GM12878 (cell line): ENCODE data around the gene DNAI2. TPM values are rescaled to one million over a fixed set of nuclear protein-coding genes. Genes with fewer than 3 reads are reported as not detected.

ENCODE experiments used
- ATAC-seq: fragments of 200-7000 bp; cut with Tn5 transposase; 3 replicates; pipeline ENCODE4 v1.9.1; 2020; ENCODE audit warnings: mild to moderate bottlenecking, moderate library complexity
- BruUV-seq: library from RNA; stranded (reverse); fragments of 400-500 nt; replicated peaks from 2 replicates; lab custom pipeline; 2021; lab: Mats Ljungman, UMichigan
- CTCF ChIA-PET: fragments of 300-600 bp; sonication (Branson Sonifier 250); formaldehyde crosslinking; extraction: SDS; loops from one replicate; lab custom pipeline; 2021; ENCODE audit warnings: inconsistent platforms; lab: Yijun Ruan, JAX
- POLR2A ChIA-PET: fragments of 350-600 bp; formaldehyde crosslinking; extraction: SDS; loops from one replicate; lab custom pipeline; 2021; ENCODE audit warnings: inconsistent platforms; lab: Charles Lee
- RAD21 ChIA-PET: fragments of 300-600 bp; sonication (Branson Sonifier 250); formaldehyde crosslinking; loops from one replicate; lab custom pipeline; 2023; ENCODE audit warnings: antibody characterized with exemption; ENCODE audit not compliant: unreplicated experiment; lab: Charles Lee
- SMC1A ChIA-PET: fragments of 300-600 bp; sonication (Branson Sonifier 250); formaldehyde crosslinking; loops from one replicate; lab custom pipeline; 2023; ENCODE audit not compliant: unreplicated experiment, uncharacterized antibody; lab: Charles Lee
- DNase-seq: peaks from one replicate; pipeline ENCODE4 v3.0.0-alpha.2; 2011; ENCODE audit warnings: low read depth, low spot score
- FAIRE-seq: peaks from 3 replicates; lab custom pipeline; 2011; peaks lifted over from hg19 to GRCh38; lab: Jason Lieb, UNC
- H2AFZ ChIP-seq: 2 replicates; pipeline ENCODE4 v1.6.0; 2011; ENCODE audit warnings: low read depth, low read length, control low read depth; ENCODE audit not compliant: control insufficient read depth
- H3K27ac ChIP-seq: 2 replicates; pipeline ENCODE4 v1.5.1; 2011; ENCODE audit warnings: control low read depth; ENCODE audit not compliant: control insufficient read depth, insufficient read depth
- H3K27me3 ChIP-seq, 2 experiments: replicated peaks in 1 of 2; 2 replicates each; pipeline versions ENCODE4 v1.6.0 to v1.6.1; 2011; ENCODE audit warnings: low read length in 1 of 2; ENCODE audit not compliant: control insufficient read depth in 2 of 2, insufficient read depth in 2 of 2
- H3K36me3 ChIP-seq, 2 experiments: 2 replicates each; pipeline ENCODE4 v1.5.1; 2011; ENCODE audit warnings: low read length in 1 of 2; ENCODE audit not compliant: control insufficient read depth in 2 of 2, insufficient read depth in 2 of 2
- H3K4me1 ChIP-seq: 2 replicates; pipeline ENCODE4 v1.6.1; 2011; ENCODE audit warnings: mild to moderate bottlenecking, low read length, moderate library complexity, mixed read lengths; ENCODE audit not compliant: control insufficient read depth, insufficient read depth
- H3K4me2 ChIP-seq: 2 replicates; pipeline ENCODE4 v1.6.0; 2011; ENCODE audit warnings: control low read depth; ENCODE audit not compliant: control insufficient read depth, insufficient read depth
- H3K4me3 ChIP-seq: fragments of 200-600 bp; sonication (generic); 2 replicates; pipeline ENCODE4 v1.5.1; 2016
- H3K79me2 ChIP-seq: 2 replicates; pipeline ENCODE4 v1.6.0; 2011; ENCODE audit warnings: low read length; ENCODE audit not compliant: control insufficient read depth, insufficient read depth
- H3K9ac ChIP-seq: 2 replicates; pipeline ENCODE4 v1.8.0; 2011; ENCODE audit warnings: low read length, control low read depth, mixed read lengths; ENCODE audit not compliant: control insufficient read depth, insufficient read depth
- H3K9me3 ChIP-seq: replicated peaks from 3 replicates; pipeline ENCODE4 v1.5.1; 2011; ENCODE audit warnings: mild to moderate bottlenecking, low read length; ENCODE audit not compliant: control insufficient read depth, insufficient read depth
- H4K20me1 ChIP-seq: 2 replicates; pipeline ENCODE4 v1.6.0; 2011; ENCODE audit not compliant: control insufficient read depth, insufficient read depth
- BCL11A ChIP-seq: IDR thresholded peaks from 2 replicates; pipeline ENCODE4 v1.6.1; 2011; ENCODE audit warnings: low read depth, low read length
- CREB1 ChIP-seq: IDR thresholded peaks from 2 replicates; pipeline ENCODE4 v1.6.1; 2012; ENCODE audit warnings: low read depth, mild to moderate bottlenecking, inconsistent platforms
- HDAC2 ChIP-seq: fragments of 200-600 bp; sonication (generic); IDR thresholded peaks from 2 replicates; pipeline ENCODE4 v1.6.1; 2017
- MYB ChIP-seq: fragments of 150-350 bp; IDR thresholded peaks from 2 replicates; pipeline ENCODE4 v1.6.1; 2014; ENCODE audit warnings: mild to moderate bottlenecking, low read depth, low read length, borderline replicate concordance
- NKRF ChIP-seq: fragments of 450-650 bp; conservative IDR thresholded peaks from 2 replicates; pipeline ENCODE4 v1.6.1; 2017; ENCODE audit warnings: mild to moderate bottlenecking, moderate library complexity
- SMAD1 ChIP-seq: fragments of 450-650 bp; IDR thresholded peaks from 2 replicates; pipeline ENCODE4 v1.6.1; 2018; ENCODE audit warnings: mild to moderate bottlenecking, low read depth; ENCODE audit not compliant: partially characterized antibody
- ZNF207 ChIP-seq: fragments of 450-650 bp; IDR thresholded peaks from 2 replicates; pipeline ENCODE4 v1.6.1; 2014; ENCODE audit warnings: antibody characterized with exemption, mild to moderate bottlenecking, borderline replicate concordance
- WGBS: methylation state at CpG from one replicate; pipeline ENCODE4 v1.1.6; 2016; ENCODE audit warnings: low lambda C conversion rate; ENCODE audit not compliant: insufficient replicate concordance, insufficient coverage; ENCODE audit errors: missing lambda C conversion rate; 5-methylcytosine and 5-hydroxymethylcytosine counted together
- in situ Hi-C: fragments of 300-500 bp; cut with MboI; formaldehyde crosslinking; loops from 9 replicates; pipeline ENCODE4 v1.14.3; 2018; ENCODE audit warnings: mixed read lengths
- intact Hi-C: fragments of 100-400 bp; cut with micrococcal nuclease; formaldehyde crosslinking; loops from one replicate; pipeline ENCODE4 v1.14.2; 2022; ENCODE audit not compliant: unreplicated experiment
- polyA plus RNA-seq, 11 experiments: library from polyadenylated mRNA; depleted of rRNA in 4 of 11; unstranded in 6 of 11; stranded (reverse) in 5 of 11; fragments of >200 nt; fragmentation: Nextera tagmentation in 4 of 11; fragmentation: Illumina TruSeq in 1 of 11; extraction: Ambion mirVana in 4 of 11; extraction: Trizol in 1 of 11; gene quantifications; 1 replicate in 1 of 11; 2 replicates in 10 of 11; pipeline versions ENCODE4 v1.2.1 to v1.2.3, GENCODE V29; 2011 to 2016; ENCODE audit warnings: inconsistent platforms in 2 of 11, missing spikeins in 2 of 11, low read depth in 1 of 11
- total RNA-seq, 4 experiments: library from RNA; depleted of rRNA in 3 of 4; stranded (reverse); fragments of >200 nt in 3 of 4; fragmentation: Illumina TruSeq in 1 of 4; extraction: Trizol in 1 of 4; gene quantifications; 2 replicates each; pipeline versions ENCODE4 v1.2.1 to v1.2.3, GENCODE V29; 2013 to 2021
- TF ChIP-seq, protein P1 (sequence below): IDR thresholded peaks from 2 replicates; pipeline ENCODE4 v1.6.1; 2012; ENCODE audit warnings: low read depth, low read length, improper control_type of control experiment

The DNAI2 gene
- total and polyA plus RNA-seq, 10 of the 15 experiments (the other 5 are each of a cell fraction or from before 2014, with no cell fraction given), result 0.04 to 1.8 (median 0.13) TPM

GRCh38 chr17:74226252-74226651, 47.8 kb upstream of the DNAI2 start:
- no peak for FAIRE-seq
- Histone ChIP-seq H3K9me3 (no peaks in the 10 kb centered on the region), H3K4me3 (no peak overlapping the region), H3K4me2 (no peak overlapping the region), H3K9ac (no peak overlapping the region), H4K20me1 (no peaks in the 10 kb centered on the region), H2AFZ (no peak overlapping the region), H3K27ac (no peak overlapping the region), H3K4me1 (no peaks in the 10 kb centered on the region), H3K36me3 (no peaks in the 10 kb centered on the region; a peak in 1 of 4 replicates), H3K27me3 (no peaks in the 10 kb centered on the region)
- POLR2A ChIA-PET, result no interaction called here
- in situ Hi-C loops, result no loop called here
- SMC1A ChIA-PET, result interaction anchor here (0.6 kb wide), 1 partner anchor 631 kb away, joined by 3 read pairs; no protein-coding TSS in a partner anchor
- RAD21 ChIA-PET, result no interaction called here
- CTCF ChIA-PET, result no interaction called here
- ATAC-seq, result no peak
- intact Hi-C loops, result no loop called here
- BruUV-seq, result no TSS peak
- no peak for DNase-seq
- TF ChIP-seq NKRF, result no peak
- TF ChIP-seq, all 136 proteins: peak for 0
- H3K79me2 ChIP-seq, result no peaks in the 10 kb centered on the region
- WGBS, result 22% methylated on average over 6 of the region's 6 CpGs

DNA sequence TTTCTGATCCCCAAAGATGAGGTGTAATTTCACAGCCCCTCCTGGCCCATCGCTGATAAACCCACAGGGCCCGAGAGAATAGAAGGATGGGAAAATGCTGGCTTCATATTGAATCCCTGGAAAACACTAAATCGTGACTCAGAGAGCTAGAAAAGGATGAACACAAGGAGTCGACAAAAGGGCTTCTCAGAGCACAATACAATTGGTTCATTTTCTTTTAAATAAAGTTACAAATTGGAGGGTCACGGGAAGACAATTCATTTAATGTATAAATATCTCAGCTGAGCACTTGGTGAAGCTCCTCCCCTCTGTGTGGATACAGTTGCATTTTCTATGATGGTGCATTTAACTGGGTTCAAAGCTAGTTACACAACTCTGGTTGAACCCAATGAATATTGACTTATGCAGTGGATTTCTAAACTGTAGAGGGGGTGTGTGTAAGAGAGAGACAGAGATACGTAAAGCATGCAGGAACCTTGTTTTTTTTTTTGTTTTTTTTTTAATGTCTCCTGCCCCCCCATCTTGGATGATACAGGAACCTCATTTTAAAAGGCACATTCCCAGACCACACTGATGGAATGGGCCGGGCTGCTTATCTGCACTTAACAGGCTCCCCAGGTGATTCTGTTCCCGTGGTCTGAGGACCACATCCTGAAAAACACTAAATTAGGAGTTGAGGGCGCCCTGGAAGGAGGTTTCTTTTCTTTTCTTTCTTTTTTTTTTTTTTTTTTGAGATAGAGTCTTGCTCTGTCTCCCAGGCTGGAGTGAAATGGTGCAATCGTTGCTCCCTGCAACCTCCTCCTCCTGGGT, 46.6 kb upstream of the DNAI2 start:
- no peak for DNase-seq
- Histone ChIP-seq H2AFZ (no peak overlapping the region), H4K20me1 (no peaks in the 10 kb centered on the region), H3K27me3 (no peaks in the 10 kb centered on the region), H3K79me2 (no peaks in the 10 kb centered on the region), H3K4me2 (no peak overlapping the region), H3K9me3 (no peaks in the 10 kb centered on the region), H3K4me3 (no peak overlapping the region), H3K9ac (no peak overlapping the region), H3K4me1 (no peaks in the 10 kb centered on the region), H3K27ac (no peak overlapping the region), H3K36me3 (peaks cover 0 to 2% of the 10 kb centered on the region in 2 experiments; a peak in 2 of 4 replicates)
- CTCF ChIA-PET, result no interaction called here
- SMC1A ChIA-PET, result no interaction called here
- no peak for FAIRE-seq
- POLR2A ChIA-PET, result no interaction called here
- intact Hi-C loops, result no loop called here
- BruUV-seq, result no TSS peak
- no peak for ATAC-seq
- WGBS, result 55% methylated on average over 10 of the region's 10 CpGs
- TF ChIP-seq SMAD1 (no peak), BCL11A (no peak), HDAC2 (no peak), CREB1 (no peak), ZNF207 (no peak), MYB (no peak)
- TF ChIP-seq, protein P1, sequence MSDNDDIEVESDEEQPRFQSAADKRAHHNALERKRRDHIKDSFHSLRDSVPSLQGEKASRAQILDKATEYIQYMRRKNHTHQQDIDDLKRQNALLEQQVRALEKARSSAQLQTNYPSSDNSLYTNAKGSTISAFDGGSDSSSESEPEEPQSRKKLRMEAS, result no peak
- RAD21 ChIA-PET, result no interaction called here
- in situ Hi-C loops, result no loop called here
